Posterior cingulate gyrus (tissue), 11 donors: ENCODE results near the gene RNF31.

Experiments
- DNase-seq, 10 donors: peaks; one replicate each; pipeline versions ENCODE4 v3.0.0 to v3.0.0-alpha.2; 2020 to 2021; ENCODE audit warnings: mixed read lengths in 3 of 10
- intact Hi-C: fragments of 100-400 bp; cut with DNase I; formaldehyde crosslinking; loops from one replicate; pipeline ENCODE4 v1.15.1; 2023

RNF31 gene

DNA sequence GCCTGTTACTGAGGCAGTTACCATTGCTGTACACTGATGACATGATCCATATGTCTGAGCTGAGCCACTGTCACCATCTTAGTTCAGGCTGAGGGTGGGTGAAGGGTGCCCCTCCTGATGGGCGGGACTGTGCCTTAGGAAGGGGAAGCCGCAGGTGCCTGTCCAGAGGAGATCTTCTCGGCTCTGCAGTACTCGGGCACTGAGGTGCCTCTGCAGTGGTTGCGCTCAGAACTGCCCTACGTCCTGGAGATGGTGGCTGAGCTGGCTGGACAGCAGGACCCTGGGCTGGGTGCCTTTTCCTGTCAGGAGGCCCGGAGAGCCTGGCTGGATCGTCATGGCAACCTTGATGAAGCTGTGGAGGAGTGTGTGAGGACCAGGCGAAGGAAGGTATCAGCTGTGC, 3.7 kb downstream of the RNF31 start:
- DNase-seq: peak in 2 of 10 donors; percentile 28 to 45
- intact Hi-C loops: no loop called here

DNA sequence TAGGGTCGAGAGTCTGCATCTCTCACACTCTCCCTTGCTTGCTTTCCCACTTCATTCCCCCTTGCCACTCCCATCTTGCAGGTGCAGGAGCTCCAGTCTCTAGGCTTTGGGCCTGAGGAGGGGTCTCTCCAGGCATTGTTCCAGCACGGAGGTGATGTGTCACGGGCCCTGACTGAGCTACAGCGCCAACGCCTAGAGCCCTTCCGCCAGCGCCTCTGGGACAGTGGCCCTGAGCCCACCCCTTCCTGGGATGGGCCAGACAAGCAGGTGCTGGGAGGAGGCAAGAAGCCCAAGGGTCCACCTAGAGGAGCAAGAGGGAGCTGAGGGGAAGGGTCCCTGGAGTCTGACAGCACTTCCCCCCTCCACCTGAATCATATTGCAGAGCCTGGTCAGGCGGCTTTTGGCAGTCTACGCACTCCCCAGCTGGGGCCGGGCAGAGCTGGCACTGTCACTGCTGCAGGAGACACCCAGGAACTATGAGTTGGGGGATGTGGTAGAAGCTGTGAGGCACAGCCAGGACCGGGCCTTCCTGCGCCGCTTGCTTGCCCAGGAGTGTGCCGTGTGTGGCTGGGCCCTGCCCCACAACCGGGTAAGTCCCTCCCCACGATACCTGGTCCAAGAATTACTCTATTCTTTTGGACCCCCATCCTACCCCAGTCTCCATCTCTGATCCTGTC, 4.2 kb downstream of the RNF31 start:
- intact Hi-C loops: no loop called here
- DNase-seq: peak in 2 of 10 donors; percentile 27 to 78

GRCh38 chr14:24155100-24155499, 7.8 kb downstream of the RNF31 start:
- peak in 2 of 10 donors; percentile 15 to 65 for DNase-seq
- intact Hi-C loops: no loop called here

DNA sequence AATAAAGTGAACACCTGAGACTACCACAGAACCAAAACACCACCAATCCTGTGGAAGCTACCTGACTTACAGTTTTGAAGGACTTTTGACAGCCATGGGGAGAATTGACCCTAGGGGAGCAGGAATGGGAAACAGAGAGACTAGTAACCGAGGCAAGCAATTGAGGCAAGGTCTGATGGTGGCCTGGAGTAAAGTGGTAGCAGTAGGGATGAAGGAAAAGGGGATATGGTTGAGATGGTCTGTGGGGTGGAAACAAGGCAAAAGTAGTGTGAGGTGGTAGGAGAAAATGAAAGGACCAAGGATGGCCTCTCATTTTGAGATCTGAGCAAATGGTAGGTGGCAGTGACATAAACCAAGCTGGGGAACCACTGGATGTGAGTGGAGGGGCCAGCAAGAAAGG, 9.5 kb downstream of the RNF31 start:
- no peak for DNase-seq
- intact Hi-C loops: no loop called here

GRCh38 chr14:24157331-24157730, 10.0 kb downstream of the RNF31 start:
- intact Hi-C loops: no loop called here
- peak in 3 of 10 donors; percentile 52 to 53 (median 53) for DNase-seq

DNA sequence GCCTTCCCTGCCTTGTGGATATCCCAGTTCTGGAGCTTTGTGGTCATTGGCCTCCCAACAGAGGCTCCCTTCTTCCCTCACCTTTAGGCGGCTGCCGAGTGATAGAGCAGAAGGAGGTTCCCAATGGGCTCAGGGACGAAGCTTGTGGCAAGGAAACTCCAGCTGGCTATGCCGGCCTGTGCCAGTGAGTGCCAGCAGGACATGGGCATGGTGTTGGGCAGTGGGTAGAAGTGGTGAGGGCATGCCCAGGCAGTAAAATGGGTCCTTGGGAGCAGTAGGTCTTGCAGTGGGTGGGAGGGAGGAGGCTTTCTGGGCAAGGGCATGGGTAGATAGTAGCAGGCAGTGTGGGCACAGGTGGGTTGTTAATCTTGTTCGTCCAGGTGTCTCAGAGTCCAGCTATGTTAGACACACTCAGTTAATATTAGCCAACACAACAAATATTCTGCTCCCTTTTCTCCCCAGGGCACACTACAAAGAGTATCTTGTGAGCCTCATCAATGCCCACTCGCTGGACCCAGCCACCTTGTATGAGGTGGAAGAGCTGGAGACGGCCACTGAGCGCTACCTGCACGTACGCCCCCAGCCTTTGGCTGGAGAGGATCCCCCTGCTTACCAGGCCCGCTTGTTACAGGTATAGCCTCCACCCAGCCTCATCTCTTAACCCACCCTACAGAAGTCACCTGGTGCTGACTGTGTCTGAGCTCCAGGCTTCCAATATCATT, 12.6 kb downstream of the RNF31 start:
- intact Hi-C loops: loop anchor here (2.0 kb wide), 2 partner anchors 13 to 29 kb away; partner anchors contain the start of genes IPO4, PSME2 and RNF31
- peak in 3 of 10 donors; percentile 25 to 63 (median 49) for DNase-seq

DNA sequence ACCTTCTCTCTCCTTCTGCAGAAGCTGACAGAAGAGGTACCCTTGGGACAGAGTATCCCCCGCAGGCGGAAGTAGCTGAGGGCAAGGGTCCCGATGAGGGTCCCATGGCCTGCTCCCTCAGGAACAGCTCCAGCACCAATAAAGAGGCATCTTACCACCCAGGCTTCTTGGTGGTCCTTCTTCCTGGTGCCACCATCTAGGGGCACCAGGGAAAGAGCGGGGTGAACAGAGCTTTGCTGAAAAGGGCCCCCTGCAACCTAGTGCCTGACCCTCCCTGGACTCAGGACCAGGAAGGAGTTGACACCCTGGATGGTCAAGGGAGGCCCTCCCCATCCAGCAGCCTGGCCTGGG, 13.2 kb downstream of the RNF31 start:
- peak in 3 of 10 donors; percentile 43 to 62 (median 61) for DNase-seq
- intact Hi-C loops: loop anchor here (2.0 kb wide), 2 partner anchors 14 to 28 kb away; partner anchors contain the start of genes IPO4, PSME2 and RNF31

- intact Hi-C loops: loop anchor here (1.0 to 2.0 kb wide), 3 partner anchors 14 to 47 kb away; partner anchors contain the start of genes DCAF11, IPO4, NRL and PSME2
Measured at GRCh38 chr14:24160850-24161804, 13.8 kb downstream of the RNF31 start, which contains the start of gene IRF9. TSS of gene IRF9 (plus strand) at chr14:24161265. CDS start at chr14:24162145, 880 bp downstream.

GRCh38 chr14:24162093-24162492, 14.8 kb downstream of the RNF31 start:
- DNase-seq: peak in 5 of 10 donors; percentile 17 to 70 (median 31)
- intact Hi-C loops: no loop called here

More at GRCh38 chr14:24160850-24161804, 13.8 kb downstream of the RNF31 start, which contains the start of gene IRF9:
- DNase-seq: peak; percentile 92 to 99 (median 97)

GRCh38 chr14:24164518-24164991, 17.3 kb downstream of the RNF31 start:
- intact Hi-C loops: no loop called here

DNA sequence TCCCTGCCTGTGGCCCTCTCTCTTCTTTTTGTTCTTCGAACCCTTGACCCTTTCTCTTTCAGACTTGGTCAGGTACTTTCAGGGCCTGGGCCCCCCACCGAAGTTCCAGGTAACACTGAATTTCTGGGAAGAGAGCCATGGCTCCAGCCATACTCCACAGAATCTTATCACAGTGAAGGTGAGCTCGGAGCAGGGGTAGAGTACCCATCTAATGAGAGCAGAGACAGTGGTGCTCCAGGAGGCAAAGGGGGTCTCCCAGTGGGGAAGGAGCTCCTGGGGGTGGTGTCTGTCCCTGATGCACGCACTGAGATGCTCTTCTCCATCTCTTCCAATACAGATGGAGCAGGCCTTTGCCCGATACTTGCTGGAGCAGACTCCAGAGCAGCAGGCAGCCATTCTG, 18.5 kb downstream of the RNF31 start:
- intact Hi-C loops: no loop called here
- peak in 2 of 10 donors; percentile 15 to 16 for DNase-seq

More at GRCh38 chr14:24164518-24164991, 17.3 kb downstream of the RNF31 start:
- peak in 3 of 10 donors; percentile 57 to 78 (median 68) for DNase-seq

DNA sequence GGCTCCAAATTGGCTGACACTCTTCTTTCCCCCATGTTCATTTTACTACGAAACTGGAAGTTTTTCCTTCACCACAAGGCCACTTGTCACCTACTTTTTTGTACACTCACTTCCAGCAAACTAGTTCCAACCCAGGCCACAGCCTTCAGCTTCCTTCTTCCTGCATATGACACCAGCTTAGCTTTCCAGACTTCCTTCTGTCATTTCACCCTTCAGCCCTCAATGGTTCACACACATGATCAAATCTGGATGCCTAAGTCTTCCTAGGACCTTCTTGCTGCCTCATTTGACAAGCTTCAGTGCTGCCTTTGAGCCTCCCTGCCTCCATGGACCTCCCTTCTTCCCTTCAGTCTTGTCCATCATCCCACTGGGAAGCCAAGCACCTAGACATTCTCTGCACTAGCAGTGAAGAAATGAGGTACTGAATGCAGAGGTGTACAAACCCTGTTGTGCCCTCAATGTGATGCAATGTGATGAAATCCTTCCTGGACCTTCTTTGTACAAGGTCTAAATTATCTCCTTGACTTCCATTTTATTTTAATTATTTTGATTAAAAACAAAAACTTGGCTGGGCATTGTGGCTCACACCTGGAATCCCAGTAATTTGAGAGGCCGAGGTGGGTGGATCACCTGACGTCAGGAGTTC, 20.3 kb downstream of the RNF31 start:
- intact Hi-C loops: no loop called here
- DNase-seq: peak in 1 of 10 donors; percentile 12

DNA sequence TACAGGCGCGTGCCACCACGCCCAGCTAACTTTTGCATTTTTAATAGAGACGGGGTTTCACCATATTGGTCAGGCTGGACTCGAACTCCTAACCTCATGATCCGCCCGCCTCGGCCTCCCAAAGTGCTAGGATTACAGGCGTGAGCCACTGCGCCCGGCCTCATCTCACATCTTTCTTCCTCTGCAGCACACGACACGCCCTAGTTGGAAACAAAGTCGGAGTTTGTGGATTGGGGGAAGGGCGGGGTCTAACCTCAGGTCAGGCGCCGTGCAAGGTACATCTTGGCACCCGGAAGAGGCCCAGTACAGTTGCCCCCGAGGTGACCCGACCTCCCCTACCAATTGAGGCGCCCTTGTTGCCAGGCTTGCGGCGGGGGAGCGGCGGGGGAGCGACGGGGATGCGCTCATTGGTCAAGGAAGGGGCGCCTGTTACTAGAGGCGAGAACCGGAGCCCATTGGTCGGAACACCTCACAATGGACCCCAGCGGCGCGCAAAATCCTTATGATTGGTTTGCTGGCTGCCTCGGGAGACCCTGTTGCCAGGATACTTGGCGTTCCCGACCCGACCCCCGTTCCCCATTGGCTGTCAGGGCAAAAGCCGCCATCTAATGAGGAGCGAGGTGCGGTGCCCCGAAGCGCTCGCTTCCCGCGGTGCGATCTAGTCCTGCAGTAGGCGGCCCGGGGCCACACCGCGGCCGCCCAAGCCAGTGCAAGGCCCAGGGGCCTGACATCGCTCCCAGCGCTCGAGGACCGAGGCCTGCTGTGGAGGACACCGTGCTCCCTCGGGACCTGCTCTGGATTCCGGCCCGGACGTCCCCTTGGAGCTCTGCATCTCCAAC, 24.3 kb downstream of the RNF31 start, which contains the start of gene REC8:
REC8 (plus strand) TSS at position 659 of the 839 bp plus-strand sequence. CDS start 473 bp downstream, outside the sequence.
- DNase-seq: peak; percentile 80 to 99 (median 94)
- intact Hi-C loops: no loop called here

DNA sequence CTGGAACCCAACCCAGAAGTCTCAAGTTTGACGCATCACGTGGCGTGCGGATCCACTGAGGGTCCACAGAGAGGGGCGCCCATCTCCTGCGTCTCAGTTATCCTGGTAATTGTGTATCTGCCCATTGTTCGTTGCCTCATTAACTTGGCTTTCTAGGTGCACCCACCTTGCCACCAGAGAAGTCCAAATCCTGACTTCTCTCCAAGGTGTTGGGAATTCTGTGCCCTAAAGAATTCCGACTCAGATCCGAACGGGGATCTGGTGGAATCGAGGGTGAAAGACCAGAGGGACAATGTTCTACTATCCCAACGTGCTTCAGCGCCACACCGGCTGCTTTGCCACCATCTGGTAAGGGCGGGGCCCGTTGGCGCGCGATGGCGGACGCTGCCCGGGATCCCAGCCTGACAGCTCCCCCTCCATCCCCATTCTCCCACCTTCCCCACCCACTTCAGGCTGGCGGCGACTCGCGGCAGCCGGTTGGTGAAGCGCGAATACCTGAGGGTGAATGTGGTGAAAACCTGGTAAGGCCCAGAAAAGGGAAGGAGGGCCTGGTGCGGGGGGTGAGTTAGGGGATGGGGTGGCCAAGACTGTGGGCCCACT, 25.1 kb downstream of the RNF31 start:
- intact Hi-C loops: no loop called here
- peak in 5 of 10 donors; percentile 18 to 86 (median 76) for DNase-seq

DNA sequence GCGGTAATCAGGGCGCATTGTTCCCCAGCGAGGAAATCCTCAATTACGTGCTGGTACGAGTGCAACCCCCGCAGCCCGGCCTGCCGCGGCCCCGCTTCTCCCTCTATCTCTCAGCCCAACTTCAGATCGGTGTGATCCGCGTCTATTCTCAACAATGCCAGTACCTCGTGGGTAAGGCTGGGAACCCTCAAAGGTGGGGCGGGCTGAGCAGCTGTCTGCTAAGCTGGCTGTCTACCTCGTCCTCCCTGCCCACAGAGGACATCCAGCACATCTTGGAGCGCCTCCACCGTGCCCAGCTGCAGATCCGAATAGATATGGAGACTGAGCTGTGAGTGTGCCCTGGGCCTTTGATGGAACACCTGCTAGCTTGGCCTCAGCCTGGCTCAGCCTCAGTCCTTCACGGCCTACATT, 25.6 kb downstream of the RNF31 start:
- DNase-seq: peak in 7 of 10 donors; percentile 19 to 90 (median 55)
- intact Hi-C loops: no loop called here

DNA sequence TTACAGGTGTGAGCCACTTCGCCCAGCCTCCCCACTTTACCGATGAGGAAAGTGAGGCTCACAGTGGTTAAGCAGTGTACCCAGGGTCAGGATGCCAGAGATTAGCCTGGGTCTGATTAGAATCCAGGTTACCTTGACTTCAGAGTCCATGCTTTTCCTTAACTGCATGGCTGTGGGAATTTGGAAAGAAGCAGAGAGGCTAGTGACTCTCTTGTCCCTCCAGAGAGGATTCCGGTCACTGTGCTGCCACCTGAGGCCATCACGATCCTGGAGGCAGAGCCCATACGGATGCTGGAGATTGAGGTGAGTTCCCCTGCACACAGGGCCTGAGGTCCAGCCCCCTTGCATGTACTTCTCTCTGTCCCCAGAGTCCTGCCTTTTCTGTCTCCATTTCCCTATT, 29.3 kb downstream of the RNF31 start:
- intact Hi-C loops: no loop called here
- peak in 1 of 10 donors; percentile 5 for DNase-seq

GRCh38 chr14:24177041-24177825, 29.9 kb downstream of the RNF31 start:
- intact Hi-C loops: no loop called here
- peak in 1 of 10 donors; percentile 39 for DNase-seq
